ENCODE data around the gene ZNF358.

Gene ZNF358

DNA sequence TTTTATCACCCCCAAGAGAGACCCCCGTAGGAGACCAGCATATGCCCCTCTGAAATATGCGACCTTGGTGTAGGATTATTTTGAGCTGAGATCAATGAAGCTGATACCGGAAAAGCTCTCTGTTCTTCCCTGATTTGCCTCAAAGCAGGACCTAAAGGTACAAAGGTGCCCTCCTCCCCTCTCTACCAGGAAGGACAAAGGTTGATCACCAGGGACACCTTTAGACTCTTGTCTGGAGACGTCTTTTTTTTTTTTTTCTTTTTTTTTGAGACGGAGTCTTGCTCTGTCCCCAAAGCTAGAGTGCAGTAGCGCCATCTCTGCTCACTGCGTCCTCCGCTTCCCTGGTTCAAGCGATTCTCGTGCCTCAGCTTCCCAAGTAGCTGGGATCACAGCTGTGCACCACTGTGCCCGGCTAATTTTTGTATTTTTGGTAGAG, 26.3 kb upstream of the ZNF358 start:
- no peak for DNase-seq (ENCODE audit: low read depth in 2 of 2)

DNA sequence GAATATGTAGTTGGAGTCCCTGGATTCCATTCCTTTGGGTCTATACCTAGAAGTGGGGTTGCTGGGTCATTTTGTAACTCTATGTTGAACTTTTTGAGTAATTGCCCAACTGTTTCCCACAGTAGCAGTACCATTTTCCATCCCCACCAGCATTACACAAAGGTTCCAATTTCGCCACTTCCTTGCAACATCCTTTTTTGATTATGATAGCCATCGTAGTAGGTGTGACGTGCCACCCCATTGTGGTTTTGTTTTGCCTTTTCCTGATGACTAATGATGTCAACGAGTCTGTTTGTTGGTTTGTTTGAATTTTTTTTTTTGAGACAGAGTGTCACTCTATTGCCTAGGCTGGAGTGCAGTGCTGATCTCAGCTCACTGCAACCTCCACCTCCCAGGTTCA, 23.8 kb upstream of the ZNF358 start:
- no peak for DNase-seq (ENCODE audit: low read depth in 2 of 2)

DNA sequence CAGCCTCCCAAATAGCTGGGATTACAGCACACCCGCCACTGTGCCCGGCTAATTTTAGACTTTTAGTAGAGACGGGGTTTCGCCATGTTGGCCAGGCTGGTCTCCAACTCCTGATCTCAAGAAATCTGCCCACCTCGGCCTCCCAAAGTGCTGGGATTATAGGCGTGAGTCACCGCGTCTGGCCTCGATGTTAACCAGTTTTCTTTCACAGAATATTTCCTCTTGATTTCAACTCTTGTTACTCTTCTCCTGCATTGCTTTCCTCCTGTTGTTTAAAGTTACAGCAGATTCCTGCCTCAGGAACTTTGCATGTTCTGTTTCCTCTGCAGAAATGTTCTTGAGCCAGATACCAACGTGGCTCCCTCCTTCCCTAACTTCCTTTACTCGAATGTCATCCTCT, 23.3 kb upstream of the ZNF358 start:
- no peak for DNase-seq (ENCODE audit: low read depth in 2 of 2)

DNA sequence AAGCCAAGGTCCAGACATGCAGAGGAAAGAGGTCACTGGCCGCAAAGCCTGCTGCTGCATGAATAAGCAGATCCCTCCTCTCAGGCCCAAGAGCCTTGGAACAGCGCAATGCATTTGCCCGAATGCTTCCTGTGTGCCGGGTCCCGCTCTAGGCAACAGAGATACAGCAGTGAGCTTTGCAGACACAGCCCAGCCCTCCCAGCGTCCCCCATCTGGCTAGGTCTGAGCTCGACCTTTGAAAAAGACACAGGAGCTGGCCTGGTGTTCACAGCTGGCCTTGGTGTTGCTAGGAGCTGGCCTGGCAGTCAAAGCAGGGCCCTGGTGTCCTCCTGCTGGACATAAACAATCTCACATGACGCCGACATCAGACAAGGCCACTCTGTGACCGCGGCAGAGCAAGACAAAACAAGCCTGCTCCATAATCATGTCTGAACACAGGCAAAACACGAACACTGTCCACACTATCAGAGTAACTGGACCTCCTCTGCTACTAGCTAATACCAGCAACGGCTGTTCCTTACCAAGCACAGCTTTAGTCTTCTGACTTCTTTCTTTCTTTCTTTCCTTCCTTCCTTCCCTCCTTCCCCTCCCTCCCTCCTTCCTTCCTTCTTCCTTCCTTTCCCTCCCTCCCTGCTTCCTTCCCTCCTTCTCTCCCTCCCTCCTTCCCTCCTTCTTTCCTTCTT, 21.3 kb upstream of the ZNF358 start:
- no peak for DNase-seq (ENCODE audit: low read depth in 2 of 2)

DNA sequence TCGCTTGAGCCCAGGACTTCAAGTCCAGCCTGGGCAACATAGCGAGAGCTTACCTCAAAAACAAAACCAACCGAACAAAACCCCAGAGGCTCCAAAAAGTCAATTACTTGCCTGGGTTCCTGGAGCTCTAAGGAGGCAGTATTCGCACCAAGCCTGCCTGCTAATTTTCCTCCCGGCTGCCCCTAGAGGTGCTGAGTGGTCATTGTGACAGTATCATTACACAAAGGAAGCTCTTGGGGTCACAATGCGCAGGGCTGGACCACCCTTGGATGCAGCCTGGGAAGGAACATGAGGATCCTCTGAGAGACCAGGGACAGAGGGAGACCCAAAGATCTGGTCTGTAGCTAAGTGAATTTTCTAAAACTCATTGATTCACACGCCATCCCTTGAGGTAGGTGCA, 18.6 kb upstream of the ZNF358 start:
- no peak for DNase-seq (ENCODE audit: low read depth in 2 of 2)

DNA sequence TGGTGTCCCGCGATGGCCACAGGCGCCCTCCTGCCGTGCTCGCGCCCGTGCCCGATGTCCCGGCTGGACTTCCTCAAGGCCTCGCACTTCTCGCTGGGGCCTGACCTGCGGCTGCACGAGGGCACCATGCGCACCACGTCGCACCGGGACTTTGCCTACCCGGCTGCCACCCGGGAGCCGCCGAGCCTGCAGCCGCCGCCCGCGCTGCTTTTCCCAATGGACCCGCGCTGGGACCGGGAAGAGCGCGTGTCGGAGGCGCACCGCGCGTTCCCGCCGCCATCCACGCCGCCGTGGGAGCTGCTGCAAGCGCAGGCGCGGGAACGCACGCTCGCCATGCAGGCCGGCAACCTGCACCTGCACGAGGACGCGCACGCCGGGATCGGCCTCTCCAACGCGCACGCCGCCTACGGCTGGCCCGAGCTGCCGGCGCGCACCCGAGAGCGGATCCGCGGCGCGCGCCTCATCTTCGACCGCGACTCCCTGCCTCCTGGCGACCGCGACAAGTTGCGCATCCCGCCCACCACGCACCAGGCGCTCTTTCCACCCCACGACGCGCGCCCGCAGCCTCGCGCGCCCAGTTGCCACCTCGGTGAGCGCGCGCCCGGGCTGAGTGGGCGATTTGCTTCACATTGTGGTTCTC, 15.0 kb upstream of the ZNF358 start:
- DNase-seq (ENCODE audit: low read depth in 2 of 2) = peak in 1 of 2 donors; percentile 43

DNA sequence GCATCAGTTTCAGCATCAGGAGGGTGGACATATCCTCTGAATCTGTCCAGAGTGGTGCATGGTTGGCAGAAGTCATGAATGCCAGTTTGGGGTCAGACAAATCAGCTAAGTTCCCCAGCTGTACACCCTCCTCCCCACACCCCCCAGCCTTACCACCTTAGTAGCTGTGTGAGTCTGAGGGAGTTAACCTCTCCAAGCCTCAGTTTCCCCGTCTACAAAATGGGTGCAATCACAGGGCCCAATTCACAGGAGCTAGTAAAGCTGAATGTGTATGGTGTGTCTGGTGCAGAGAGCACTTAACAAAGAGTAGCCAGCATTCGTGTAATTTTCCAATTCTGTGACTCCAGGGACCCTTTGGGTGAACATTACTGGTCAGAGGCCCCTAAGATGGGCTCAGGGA, 13.4 kb upstream of the ZNF358 start:
- DNase-seq (ENCODE audit: low read depth in 2 of 2) = no peak

DNA sequence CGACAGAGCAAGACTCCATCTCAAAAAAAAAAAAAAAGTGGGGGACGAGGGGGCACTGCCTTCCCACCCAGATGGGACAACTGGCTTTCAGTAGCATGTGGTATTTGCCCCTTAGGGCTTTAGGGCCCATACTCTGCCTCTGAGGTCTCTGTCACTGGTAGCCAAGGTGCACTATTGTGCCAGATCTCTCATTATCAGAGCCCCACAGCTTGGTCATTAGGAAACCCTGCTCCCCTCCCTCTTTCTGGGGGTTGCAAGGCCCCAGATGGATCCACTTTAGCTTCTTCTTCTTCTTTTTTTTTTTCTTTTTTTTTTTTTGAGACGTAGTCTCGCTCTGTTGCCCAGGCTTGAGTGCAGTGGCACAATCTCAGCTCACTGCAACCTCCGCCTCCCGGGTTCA, 11.2 kb upstream of the ZNF358 start:
- no peak for DNase-seq (ENCODE audit: low read depth in 2 of 2)

DNA sequence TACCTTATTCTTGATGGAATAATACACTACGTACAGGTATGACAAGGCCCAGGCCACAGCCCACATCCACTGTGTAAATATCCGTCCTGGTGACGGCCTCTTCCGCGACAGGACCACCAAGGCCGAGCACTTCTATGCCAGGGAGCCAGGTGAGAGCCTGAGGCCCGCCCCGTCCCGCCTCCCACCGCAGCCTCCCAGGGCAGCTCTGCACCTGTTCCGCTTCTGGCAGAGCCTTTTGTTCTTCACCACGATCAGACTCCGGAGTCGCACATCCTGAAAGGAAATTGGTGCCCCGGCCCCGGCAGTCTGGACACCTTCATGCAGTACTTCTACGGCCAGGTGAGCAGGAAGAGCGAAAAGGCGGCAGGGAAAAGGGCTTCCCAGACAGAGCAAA, 10.6 kb upstream of the ZNF358 start:
- no peak for DNase-seq (ENCODE audit: low read depth in 2 of 2)

DNA sequence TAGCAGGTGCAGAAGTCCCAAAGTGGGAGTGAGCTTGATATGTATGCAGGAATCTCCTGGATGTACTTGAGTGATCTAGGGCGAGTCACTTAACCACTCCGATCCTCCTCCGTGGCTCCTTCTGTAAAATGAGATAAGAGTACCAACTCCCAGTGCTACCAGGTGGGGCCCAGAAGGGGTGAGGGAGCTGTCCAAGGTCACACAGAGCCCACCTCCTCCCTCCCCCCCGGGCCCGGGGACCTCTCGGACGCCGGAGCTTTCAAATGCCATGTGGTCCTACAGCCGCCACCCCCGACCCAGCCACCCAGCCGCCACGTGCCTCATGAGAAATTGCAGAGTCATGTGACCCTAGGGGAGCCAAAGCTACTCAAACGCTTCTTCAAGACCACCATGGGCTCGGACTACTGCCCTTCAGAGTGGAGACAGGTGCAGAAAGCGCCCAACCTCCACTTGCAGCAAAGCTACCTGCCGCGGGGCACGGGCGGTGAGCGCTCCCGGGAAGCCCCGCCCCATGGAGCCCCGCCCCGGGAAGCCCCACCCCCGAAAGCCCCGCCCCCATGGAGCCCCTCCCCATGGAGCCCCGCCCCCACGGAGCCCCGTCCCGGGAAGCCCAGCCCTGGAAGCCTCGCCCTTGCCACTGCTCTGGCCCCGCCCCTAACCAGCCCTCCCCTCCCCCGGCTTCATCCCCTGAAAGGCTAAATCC, 10.1 kb upstream of the ZNF358 start:
- DNase-seq (ENCODE audit: low read depth in 2 of 2) = no peak

DNA sequence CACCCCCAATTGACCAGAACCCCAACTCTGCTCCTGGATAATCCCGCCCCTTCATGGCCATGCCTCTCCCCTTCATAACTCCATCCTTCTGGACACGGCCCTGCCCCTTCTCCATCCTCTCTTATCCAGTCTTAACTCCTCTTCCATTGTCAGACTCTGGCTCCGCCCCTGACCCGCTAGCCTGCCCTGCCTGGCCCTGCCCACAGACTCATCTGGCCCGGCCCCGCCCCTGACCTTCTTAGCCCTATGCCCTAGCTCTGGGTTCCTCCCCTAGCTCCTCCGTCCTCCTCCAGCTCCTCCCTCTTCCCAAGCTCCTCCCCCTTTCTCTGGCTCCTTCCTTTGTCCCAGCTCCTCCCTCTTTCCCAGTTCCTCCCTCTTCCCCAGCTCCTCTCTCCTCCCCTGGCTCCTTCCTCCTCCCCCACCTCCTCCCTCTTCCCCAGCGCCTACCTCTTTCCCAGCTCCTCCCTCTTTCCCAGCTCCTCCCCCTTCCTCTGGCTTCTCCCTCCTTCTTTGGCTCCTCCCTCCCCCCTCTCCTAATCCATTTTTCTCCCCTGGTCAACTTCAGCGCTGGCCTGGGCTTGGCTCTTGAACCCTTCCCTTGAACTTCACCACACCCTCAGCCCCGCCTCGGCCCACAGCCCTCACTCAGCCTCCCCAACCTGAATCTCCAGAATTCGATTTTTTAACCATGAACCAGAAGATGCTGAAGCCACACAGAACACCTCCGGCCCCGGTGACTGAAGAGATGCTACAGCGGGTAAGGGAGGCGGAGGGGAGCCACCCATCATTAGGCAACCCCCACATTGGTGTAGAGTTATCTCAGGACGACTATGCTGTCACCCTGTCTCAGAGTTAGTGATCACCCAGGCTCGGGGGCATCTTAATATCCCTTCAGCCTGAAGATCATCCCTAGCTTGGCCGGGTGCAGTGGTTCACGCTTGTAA, 9.2 kb upstream of the ZNF358 start:
- DNase-seq (ENCODE audit: low read depth in 2 of 2) = no peak

DNA sequence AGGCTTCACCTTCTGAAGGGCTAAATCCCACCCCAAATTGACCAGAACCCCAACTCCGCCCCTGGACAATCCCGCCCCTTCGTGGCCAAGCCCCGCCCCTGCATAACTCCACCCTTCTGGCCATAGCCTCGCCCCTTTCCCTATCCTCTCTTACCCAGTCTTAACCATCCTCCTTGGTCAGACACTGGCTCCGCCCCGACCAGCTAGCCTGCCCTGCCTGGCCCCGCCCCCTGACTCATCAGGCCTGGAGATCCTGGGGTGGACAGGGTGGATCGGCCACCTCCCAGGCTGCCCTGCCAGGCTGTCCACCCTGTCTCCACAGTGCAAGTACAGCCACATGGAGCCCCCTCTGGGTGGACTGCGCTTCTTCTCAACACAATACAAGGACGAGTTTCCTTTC, 8.0 kb upstream of the ZNF358 start:
- DNase-seq (ENCODE audit: low read depth in 2 of 2) = no peak

DNA sequence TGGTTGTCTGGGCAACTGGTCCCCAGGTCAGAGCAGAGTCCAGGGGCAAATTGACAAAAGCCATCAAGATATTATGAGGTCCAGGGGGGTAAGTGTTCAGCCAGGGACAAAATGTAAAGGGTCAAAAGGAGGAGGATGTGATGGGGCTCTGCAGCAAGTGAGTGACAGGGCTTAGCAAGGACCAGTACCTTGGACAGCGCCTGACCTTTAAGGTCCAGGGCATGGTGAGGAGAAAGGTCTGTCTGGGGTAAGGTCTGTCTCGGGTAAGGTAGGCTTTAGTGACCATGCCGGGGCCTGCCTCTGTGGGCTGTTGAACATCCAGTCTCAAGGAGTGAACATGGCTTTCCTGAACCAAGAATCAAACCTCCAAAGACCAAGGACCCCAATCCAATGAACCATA, 6.3 kb upstream of the ZNF358 start:
- DNase-seq (ENCODE audit: low read depth in 2 of 2) = no peak

DNA sequence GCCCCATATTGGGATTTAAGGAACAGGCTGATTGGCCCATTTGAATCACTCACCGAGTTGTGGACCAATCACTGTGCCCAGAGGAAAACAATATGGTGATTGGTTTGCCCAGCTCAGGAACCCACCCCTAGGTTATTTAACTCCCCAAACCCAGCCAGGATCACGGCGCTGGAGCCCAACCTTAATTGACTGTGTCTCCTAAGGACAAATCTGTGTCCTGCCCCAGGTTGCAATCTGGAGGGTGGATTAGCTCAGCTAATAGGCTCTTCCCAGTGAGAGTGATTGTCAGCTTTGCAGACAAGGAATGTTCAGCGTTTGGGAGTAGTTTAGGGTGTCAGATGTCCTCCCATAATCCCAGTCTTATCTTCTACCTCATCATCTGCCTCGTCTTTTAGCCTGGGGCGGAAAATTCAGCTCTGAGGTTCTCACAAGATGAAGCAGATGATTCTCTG, 3.5 kb upstream of the ZNF358 start:
- DNase-seq (ENCODE audit: low read depth in 2 of 2) = no peak

DNA sequence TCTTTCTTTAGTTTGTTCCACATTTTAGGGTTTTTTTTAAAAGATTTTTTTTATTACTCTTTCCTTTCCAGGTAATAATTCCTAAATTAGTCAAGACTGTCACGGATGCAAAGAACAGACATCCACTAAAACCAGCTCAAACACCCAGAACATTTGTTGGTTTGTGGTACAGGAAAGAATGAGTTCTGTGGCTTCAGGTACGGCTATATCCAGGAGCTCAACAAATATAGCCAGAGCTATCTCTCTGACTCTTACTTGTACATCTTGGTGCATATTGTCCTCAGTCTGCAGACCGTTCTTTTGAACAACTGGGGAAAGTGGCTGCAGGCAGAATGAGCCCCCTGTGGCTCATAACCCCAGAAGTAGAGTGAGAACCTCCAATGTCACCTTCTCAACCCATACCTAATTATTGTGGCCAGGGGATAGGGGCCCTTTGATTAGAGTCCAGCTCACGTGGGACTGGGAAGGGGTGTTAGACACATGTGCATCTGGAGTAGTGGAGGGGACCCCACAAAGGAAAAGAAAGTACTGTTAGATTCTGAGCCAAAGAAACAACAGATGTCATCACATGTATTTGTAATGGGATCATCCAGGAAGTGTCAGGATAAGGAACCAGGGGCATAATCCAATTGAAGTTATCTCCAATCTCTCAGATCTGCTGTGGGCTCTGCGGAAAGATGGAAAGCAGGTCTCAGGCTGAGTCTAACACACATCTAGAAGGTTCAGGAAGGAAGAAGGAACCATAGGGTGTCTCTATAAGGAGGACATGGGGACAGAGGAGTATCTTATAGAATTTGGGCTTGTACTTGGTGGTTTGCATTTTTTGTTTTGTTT, 1.9 kb upstream of the ZNF358 start:
- DNase-seq (ENCODE audit: low read depth in 2 of 2) = no peak

DNA sequence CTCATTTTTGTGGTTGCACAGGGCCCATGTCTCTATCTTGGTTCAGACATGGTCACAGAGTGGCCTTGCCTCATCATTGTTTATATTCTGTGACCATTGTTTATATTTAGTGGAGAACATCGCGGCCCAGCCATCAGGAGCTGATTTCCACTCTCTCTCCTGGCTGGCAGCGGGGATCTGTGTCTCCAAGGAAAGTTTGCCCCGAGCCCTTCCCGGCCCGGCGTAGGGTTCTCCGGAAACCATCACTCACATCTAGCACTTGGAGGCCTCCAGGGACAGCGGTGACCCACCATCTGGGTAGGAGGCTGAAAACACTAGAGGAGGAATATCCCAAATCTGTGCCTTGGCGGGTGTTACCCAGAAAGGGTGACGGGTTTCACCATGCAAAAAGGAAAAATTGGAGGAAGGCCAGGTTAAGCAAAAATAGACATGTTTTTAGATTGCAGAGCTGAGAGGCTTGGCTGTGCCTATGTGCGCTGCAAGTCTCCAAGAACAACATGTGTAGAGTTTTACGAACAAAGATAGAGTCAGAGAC, 726 bp upstream of the ZNF358 start:
- no peak for DNase-seq (ENCODE audit: low read depth in 2 of 2)

DNA sequence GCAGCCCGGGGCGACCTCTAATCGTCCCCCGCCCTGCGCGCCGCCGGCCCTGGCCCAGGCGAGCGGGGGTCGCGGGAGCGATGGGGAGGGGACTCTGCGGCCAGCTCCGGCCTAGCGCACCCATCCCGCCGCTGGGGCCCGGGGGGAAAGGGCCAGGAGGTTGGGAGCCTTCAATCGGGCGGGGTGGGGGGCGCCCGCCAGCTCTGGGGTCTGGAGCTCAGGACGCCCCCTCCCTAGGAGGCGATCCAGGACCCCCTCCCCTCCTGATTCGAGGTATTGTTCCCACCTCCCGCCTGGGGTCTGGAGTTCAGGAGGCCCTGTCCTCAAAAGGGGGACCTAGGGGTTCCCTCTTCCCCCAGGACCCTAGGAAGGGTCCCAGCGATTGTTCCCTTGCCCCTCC, 430 bp downstream of the ZNF358 start:
- no peak for DNase-seq (ENCODE audit: low read depth in 2 of 2)

DNA sequence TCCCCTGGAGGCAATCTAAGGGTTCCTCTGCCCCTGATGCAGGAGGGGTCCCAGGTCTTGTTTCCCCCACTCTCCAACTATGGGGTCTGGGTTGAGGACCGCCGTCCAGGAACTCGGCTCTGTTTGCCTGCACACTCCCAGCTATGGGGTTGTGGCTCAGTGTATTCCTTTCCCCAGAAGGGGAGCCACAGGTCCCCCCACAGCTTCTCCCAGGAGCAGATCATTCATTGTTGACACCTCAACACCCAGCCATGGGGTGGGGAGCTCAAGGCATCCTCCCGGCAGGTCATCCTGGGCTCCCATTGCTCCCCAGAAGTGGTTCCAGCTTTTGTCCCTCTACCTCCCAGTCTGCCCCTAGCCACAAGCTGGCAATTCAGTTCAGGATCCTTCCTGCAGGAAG, 975 bp downstream of the ZNF358 start:
- no peak for DNase-seq (ENCODE audit: low read depth in 2 of 2)

DNA sequence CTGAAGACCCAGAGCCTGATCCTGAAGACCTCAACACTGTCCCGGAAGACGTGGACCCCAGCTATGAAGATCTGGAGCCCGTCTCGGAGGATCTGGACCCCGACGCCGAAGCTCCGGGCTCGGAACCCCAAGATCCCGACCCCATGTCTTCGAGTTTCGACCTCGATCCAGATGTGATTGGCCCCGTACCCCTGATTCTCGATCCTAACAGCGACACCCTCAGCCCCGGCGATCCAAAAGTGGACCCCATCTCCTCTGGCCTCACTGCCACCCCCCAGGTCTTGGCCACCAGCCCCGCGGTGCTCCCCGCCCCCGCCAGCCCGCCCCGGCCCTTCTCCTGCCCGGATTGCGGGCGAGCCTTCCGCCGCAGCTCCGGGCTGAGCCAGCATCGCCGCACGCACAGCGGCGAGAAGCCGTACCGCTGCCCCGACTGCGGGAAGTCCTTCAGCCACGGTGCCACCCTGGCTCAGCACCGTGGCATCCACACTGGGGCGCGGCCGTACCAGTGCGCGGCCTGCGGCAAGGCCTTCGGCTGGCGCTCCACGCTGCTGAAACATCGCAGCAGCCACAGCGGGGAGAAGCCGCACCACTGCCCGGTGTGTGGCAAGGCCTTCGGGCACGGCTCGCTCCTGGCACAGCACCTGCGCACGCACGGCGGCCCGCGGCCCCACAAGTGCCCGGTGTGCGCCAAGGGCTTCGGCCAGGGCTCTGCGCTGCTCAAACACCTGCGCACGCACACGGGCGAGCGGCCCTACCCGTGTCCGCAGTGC, 3.6 kb downstream of the ZNF358 start:
- no peak for DNase-seq (ENCODE audit: low read depth in 2 of 2)

Measured in stimulated activated CD4-positive, alpha-beta T cell treated with anti-CD3 and anti-CD28 coated beads, Interleukin-1b, Interleukin-23, amount 100 ng/mL, for 4 hours (primary cell).